ENCODE measurements around the gene CNTN1. TPM values are rescaled to one million over a fixed set of nuclear protein-coding genes. Genes with fewer than 3 reads are reported as not detected.

CNTN1 gene
- polyA plus RNA-seq, 1 of the 3 experiments (the other 2 are of a cell fraction) = 0.13 TPM

GRCh38 chr12:41096797-41097196 is 404.6 kb downstream of the CNTN1 start:
- CTCF ChIA-PET = interaction anchor here (0.6 kb wide), 1 partner anchor 71 kb away, joined by 3 read pairs; no protein-coding TSS in a partner anchor
- Histone ChIP-seq H3K9me3 (no peaks in the 10 kb centered on the region), H4K20me1 (ENCODE audit: insufficient read depth) (no peaks in the 10 kb centered on the region), H3K9me2 (no peaks in the 10 kb centered on the region), H2AFZ (ENCODE audit: low read depth) (no peak overlapping the region), H3K27me3 (ENCODE audit: insufficient read depth) (no peaks in the 10 kb centered on the region), H3K4me2 (no peak overlapping the region), H3K27ac (ENCODE audit: low read depth in 2 of 2, low read length in 1 of 2) (no peak overlapping the region), H3K79me2 (ENCODE audit: insufficient read depth) (no peaks in the 10 kb centered on the region), H3K4me3 (ENCODE audit: low read depth in 2 of 2, low read length in 1 of 2) (no peak overlapping the region), H3K4me1 (ENCODE audit: control insufficient read depth in 1 of 2, insufficient read depth in 2 of 2, low read depth in 1 of 2, low read length in 1 of 2) (no peaks in the 10 kb centered on the region), H3K36me3 (replicated peaks in 1 of 2; ENCODE audit: control insufficient read depth in 1 of 2, insufficient read depth in 2 of 2, low read length in 1 of 2) (no peaks in the 10 kb centered on the region), H3K9ac (no peak overlapping the region), H3F3A (replicated peaks; ENCODE audit: insufficient read depth) (no peaks in the 10 kb centered on the region)
- POLR2A ChIA-PET = no interaction called here
- TF ChIP-seq MXI1 (IDR thresholded peaks at IDR 0.05; ENCODE audit: low read depth, low read length) = no peak
- TF ChIP-seq SMC3 (IDR thresholded peaks at IDR 0.05; ENCODE audit: low read depth, low read length) = no peak
- TF ChIP-seq, protein P1, sequence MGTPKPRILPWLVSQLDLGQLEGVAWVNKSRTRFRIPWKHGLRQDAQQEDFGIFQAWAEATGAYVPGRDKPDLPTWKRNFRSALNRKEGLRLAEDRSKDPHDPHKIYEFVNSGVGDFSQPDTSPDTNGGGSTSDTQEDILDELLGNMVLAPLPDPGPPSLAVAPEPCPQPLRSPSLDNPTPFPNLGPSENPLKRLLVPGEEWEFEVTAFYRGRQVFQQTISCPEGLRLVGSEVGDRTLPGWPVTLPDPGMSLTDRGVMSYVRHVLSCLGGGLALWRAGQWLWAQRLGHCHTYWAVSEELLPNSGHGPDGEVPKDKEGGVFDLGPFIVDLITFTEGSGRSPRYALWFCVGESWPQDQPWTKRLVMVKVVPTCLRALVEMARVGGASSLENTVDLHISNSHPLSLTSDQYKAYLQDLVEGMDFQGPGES (IDR thresholded peaks at IDR 0.05; ENCODE audit: low read depth, low read length) = no peak
- TF ChIP-seq SIN3A (IDR thresholded peaks at IDR 0.05; ENCODE audit: borderline replicate concordance, low read depth, low read length) = no peak
- no peak for TF ChIP-seq GATA2 (CRISPR knock-in tag; IDR thresholded peaks at IDR 0.05)
- TF ChIP-seq MAX (IDR thresholded peaks at IDR 0.05; ENCODE audit: low read depth) = no peak
- no peak for TF ChIP-seq USF1 (IDR thresholded peaks at IDR 0.05; ENCODE audit: borderline replicate concordance, low read depth)
- TF ChIP-seq, protein P2, sequence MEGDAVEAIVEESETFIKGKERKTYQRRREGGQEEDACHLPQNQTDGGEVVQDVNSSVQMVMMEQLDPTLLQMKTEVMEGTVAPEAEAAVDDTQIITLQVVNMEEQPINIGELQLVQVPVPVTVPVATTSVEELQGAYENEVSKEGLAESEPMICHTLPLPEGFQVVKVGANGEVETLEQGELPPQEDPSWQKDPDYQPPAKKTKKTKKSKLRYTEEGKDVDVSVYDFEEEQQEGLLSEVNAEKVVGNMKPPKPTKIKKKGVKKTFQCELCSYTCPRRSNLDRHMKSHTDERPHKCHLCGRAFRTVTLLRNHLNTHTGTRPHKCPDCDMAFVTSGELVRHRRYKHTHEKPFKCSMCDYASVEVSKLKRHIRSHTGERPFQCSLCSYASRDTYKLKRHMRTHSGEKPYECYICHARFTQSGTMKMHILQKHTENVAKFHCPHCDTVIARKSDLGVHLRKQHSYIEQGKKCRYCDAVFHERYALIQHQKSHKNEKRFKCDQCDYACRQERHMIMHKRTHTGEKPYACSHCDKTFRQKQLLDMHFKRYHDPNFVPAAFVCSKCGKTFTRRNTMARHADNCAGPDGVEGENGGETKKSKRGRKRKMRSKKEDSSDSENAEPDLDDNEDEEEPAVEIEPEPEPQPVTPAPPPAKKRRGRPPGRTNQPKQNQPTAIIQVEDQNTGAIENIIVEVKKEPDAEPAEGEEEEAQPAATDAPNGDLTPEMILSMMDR (IDR thresholded peaks at IDR 0.05) = no peak
- no peak for TF ChIP-seq USF2 (IDR thresholded peaks at IDR 0.05; ENCODE audit: borderline replicate concordance, low read depth, low read length)
- TF ChIP-seq RCOR1 (IDR thresholded peaks at IDR 0.05; ENCODE audit: low read length) = no peak
- no peak for TF ChIP-seq EZH2phosphoT487 (IDR thresholded peaks at IDR 0.05; ENCODE audit: borderline replicate concordance, low read depth)
- TF ChIP-seq GABPA (IDR thresholded peaks at IDR 0.05; ENCODE audit: low read depth) = no peak
- no peak for TF ChIP-seq MEF2A (IDR thresholded peaks at IDR 0.05; ENCODE audit: borderline replicate concordance, low read depth)
- no peak for TF ChIP-seq RAD21 (IDR thresholded peaks at IDR 0.05; ENCODE audit: low read length)
- TF ChIP-seq, protein P3, sequence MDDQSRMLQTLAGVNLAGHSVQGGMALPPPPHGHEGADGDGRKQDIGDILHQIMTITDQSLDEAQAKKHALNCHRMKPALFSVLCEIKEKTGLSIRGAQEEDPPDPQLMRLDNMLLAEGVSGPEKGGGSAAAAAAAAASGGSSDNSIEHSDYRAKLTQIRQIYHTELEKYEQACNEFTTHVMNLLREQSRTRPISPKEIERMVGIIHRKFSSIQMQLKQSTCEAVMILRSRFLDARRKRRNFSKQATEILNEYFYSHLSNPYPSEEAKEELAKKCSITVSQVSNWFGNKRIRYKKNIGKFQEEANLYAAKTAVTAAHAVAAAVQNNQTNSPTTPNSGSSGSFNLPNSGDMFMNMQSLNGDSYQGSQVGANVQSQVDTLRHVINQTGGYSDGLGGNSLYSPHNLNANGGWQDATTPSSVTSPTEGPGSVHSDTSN (IDR thresholded peaks at IDR 0.05) = no peak
- TF ChIP-seq FOXM1 (IDR thresholded peaks at IDR 0.05; ENCODE audit: low read depth) = no peak
- TF ChIP-seq TCF12 (IDR thresholded peaks at IDR 0.05) = no peak
- DNase-seq = no peak
- WGBS (ENCODE audit: low lambda C conversion rate) = 76% methylated on average over 1 of the region's 1 CpG
